ENCODE measurements around the gene SASH3. TPM values are rescaled to one million over a fixed set of nuclear protein-coding genes. Genes with fewer than 3 reads are reported as not detected.

The SASH3 gene
- total RNA-seq, 4 donors from 2014 or later: 0.34 to 3.3 (median 1.7) TPM

DNA sequence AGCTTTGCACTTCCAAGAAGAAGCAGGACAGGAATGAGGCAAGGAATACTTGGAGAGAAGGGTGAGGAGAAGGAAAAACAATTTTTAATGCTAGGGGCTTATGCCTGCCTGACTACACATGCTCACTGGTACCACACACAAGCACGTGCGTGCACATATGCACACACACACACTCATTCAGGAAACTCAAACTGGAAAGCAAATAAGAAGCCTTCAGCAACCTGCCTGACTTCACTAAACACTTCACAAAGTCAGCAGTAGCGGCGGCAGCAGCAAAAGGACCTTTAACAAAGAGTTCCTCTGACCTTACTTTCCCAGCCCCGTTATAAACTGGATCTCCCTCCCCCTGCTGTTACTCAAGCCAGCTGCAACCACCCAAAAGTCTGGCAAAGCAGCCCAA, 60.6 kb downstream of the SASH3 start:
- Histone ChIP-seq H3K36me3 (no peaks in the 10 kb centered on the region), H3K4me1 (peaks cover 7% of the 10 kb centered on the region), H3K4me3 (peak overlapping the region; percentile 20), H3K27me3 (no peaks in the 10 kb centered on the region), H3K27ac (no peak overlapping the region), H3K9me3 (no peaks in the 10 kb centered on the region)
- DNase-seq (ENCODE audit: low spot score in 2 of 2): no peak
- TF ChIP-seq POLR2A (IDR thresholded peaks at IDR 0.05) (no peak), CTCF (IDR thresholded peaks at IDR 0.05) (no peak), EP300 (IDR thresholded peaks at IDR 0.05) (no peak), POLR2AphosphoS5 (IDR thresholded peaks at IDR 0.05) (no peak)
- 46% methylated on average over 5 of the region's 5 CpGs for WGBS

GRCh38 chrX:129842510-129843208, 62.9 kb downstream of the SASH3 start:
- Histone ChIP-seq H3K9me3 (no peaks in the 10 kb centered on the region), H3K27me3 (no peaks in the 10 kb centered on the region), H3K27ac (peak overlapping the region; percentile 90), H3K4me1 (peaks cover 7% of the 10 kb centered on the region), H3K36me3 (no peaks in the 10 kb centered on the region), H3K4me3 (peak overlapping the region; percentile 76)
- 54% methylated on average over 17 of the region's 17 CpGs for WGBS
- no peak for DNase-seq (ENCODE audit: low spot score in 2 of 2)
- TF ChIP-seq POLR2AphosphoS5 (IDR thresholded peaks at IDR 0.05): no peak
- no peak for TF ChIP-seq POLR2A (IDR thresholded peaks at IDR 0.05)
- no peak for TF ChIP-seq CTCF (IDR thresholded peaks at IDR 0.05)
- no peak for TF ChIP-seq EP300 (IDR thresholded peaks at IDR 0.05)

- TF ChIP-seq CTCF (IDR thresholded peaks at IDR 0.05) (no peak), POLR2A (IDR thresholded peaks at IDR 0.05) (no peak), EP300 (IDR thresholded peaks at IDR 0.05) (no peak), POLR2AphosphoS5 (IDR thresholded peaks at IDR 0.05) (no peak)
- H3K36me3 ChIP-seq: no peaks in the 10 kb centered on the region
- no peak for DNase-seq (ENCODE audit: low spot score in 2 of 2)
- WGBS: 41% methylated on average over 18 of the region's 23 CpGs
- peak overlapping the region; percentile 76 for H3K4me3 ChIP-seq
- H3K27me3 ChIP-seq: no peaks in the 10 kb centered on the region
- peak overlapping the region; percentile 90 for H3K27ac ChIP-seq
- H3K4me1 ChIP-seq: peaks cover 7% of the 10 kb centered on the region
- H3K9me3 ChIP-seq: no peaks in the 10 kb centered on the region
Measured at GRCh38 chrX:129843209-129843458, 63.4 kb downstream of the SASH3 start.

DNA sequence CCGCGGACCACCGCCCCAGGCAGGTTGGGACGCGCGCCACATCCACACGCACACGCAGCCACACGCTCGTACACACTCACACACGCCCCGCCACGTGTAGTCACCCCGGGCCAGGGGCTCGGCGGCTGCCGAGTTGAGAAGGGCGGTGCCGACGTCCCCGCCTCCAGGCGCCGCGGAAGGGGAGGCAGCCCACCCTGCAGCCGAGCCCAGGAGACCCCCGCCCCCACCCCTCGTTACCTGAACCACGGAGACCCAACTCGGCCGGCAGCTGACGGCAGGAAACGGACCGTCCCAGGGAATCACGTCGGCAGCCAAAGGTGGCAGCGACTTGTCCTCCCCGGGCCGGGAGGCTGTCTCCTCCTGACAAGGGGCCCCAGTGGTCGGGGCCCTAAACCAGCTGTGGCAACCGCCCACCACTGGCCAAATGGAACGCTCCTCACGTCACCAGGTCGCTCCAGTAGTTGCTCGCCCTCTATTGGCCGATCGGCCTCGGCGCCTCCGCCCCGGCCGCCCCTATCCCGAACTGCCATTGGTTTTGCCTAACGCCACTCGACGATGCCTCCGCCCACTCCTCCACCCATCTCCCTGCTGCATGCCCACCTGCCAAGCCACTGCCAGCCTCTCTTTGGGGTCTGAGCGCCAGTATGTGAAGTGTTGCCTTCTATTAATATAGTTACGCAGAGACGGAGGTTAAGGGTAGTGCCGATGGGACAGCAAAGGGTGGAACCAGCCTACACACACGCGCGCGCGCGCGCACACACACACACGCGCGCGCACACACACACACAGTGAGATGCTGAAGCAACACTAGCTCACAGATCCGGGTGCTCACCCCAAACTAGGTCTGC, 63.9 kb downstream of the SASH3 start, which contains the start of gene ZDHHC9:
ZDHHC9 (minus strand) TSS at position 428 of the 848 bp plus-strand sequence. CDS start 1,941 bp downstream, outside the sequence.
- no peaks in the 10 kb centered on the region for H3K36me3 ChIP-seq
- peaks cover 7% of the 10 kb centered on the region for H3K4me1 ChIP-seq
- DNase-seq (ENCODE audit: low spot score in 2 of 2): peak; percentile 92 to 94
- 41% methylated on average over 18 of the region's 72 CpGs for WGBS
- TF ChIP-seq POLR2A (IDR thresholded peaks at IDR 0.05) (peak in 1 of 2 donors; percentile 59), EP300 (IDR thresholded peaks at IDR 0.05) (no peak), POLR2AphosphoS5 (IDR thresholded peaks at IDR 0.05) (no peak), CTCF (IDR thresholded peaks at IDR 0.05) (no peak)
- peak within 1 kb of the TSS; percentile 90 for H3K27ac ChIP-seq
- no peaks in the 10 kb centered on the region for H3K9me3 ChIP-seq
- H3K4me3 ChIP-seq: peak within 1 kb of the TSS; percentile 76
- no peaks in the 10 kb centered on the region for H3K27me3 ChIP-seq

Other genes starting within 250 kb of the SASH3 start
- gene OCRL, start 239.7 kb upstream of the SASH3 start, total RNA-seq: 10 to 100 TPM; 15.0 to 35.4 (median 16.3) TPM
- under 1 TPM; 0.13 to 0.38 (median 0.29) TPM for gene APLN, start 125.0 kb upstream of the SASH3 start, total RNA-seq
- 1 to 10 TPM in 3 of 4 donors, under 1 TPM in 1; 0.83 to 6.1 (median 2.4) TPM for gene XPNPEP2, start 41.0 kb upstream of the SASH3 start, total RNA-seq
- 10 to 100 TPM; 32.5 to 60.1 (median 41.6) TPM for gene ZDHHC9, start 63.9 kb downstream of the SASH3 start, total RNA-seq
- 10 to 100 TPM; 11.3 to 14.9 (median 12.2) TPM for gene UTP14A, start 126.2 kb downstream of the SASH3 start, total RNA-seq
- 10 to 100 TPM in 1 of 4 donors, 1 to 10 TPM in 3; 5.9 to 11.0 (median 7.9) TPM for gene BCORL1, start 202.7 kb downstream of the SASH3 start, total RNA-seq

All from suprapubic skin (tissue), 4 donors.